HL-60 (cell line): ENCODE data around the gene NHSL2.

Experiments
- CTCF ChIP-seq: IDR thresholded peaks from one replicate; pipeline ENCODE4 v1.5.1; 2011; ENCODE audit warnings: low read length, control low read depth, inconsistent platforms; ENCODE audit not compliant: insufficient read depth
- GABPA ChIP-seq: IDR thresholded peaks from 2 replicates; pipeline ENCODE4 v1.6.1; 2012; ENCODE audit warnings: low read depth
- REST ChIP-seq: IDR thresholded peaks from 2 replicates; pipeline ENCODE4 v1.6.1; 2012; ENCODE audit warnings: low read depth; ENCODE audit not compliant: insufficient replicate concordance

GRCh38 chrX:72100051-72100755, 189.6 kb downstream of the NHSL2 start:
- TF ChIP-seq CTCF (no peak), REST (no peak), GABPA (no peak)
